HG03095 (cell line): ENCODE results near the gene NSD1.
"Not testable (repeated sequence)": the region's sequence is repeated elsewhere in the genome, so short reads cannot be mapped to it uniquely, and the experiment has no call there.

Experiments
- ATAC-seq: cut with Tn5 transposase; IDR thresholded peaks from one replicate; pipeline ENCODE4 v1.9.1; 2021; ENCODE audit warnings: moderate library complexity; ENCODE audit not compliant: unreplicated experiment

Gene NSD1

DNA sequence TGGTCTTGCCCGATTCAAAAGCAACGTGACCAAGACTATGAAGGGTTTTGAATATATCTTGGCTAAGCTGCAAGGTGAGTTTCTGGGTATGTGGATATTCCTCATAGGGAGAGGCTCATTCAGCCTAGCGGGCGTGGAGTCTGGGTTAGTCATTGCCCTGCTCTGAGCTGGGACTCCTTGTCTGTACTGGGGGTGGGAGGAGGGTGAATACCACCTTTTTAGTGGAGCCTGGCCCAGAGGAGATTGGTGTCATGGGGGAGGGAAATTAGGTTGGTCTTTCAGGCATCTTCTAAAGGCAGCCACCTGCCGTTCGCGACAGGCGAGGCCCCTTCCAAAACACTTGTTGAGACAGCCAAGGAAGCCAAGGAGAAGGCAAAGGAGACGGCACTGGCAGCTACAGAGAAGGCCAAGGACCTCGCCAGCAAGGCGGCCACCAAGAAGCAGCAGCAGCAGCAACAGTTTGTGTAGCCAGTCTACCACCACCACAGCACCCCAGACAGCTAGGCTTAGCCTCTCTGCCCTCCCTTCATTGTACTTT, 172.6 kb downstream of the NSD1 start:
- not testable (repeated sequence) for ATAC-seq

DNA sequence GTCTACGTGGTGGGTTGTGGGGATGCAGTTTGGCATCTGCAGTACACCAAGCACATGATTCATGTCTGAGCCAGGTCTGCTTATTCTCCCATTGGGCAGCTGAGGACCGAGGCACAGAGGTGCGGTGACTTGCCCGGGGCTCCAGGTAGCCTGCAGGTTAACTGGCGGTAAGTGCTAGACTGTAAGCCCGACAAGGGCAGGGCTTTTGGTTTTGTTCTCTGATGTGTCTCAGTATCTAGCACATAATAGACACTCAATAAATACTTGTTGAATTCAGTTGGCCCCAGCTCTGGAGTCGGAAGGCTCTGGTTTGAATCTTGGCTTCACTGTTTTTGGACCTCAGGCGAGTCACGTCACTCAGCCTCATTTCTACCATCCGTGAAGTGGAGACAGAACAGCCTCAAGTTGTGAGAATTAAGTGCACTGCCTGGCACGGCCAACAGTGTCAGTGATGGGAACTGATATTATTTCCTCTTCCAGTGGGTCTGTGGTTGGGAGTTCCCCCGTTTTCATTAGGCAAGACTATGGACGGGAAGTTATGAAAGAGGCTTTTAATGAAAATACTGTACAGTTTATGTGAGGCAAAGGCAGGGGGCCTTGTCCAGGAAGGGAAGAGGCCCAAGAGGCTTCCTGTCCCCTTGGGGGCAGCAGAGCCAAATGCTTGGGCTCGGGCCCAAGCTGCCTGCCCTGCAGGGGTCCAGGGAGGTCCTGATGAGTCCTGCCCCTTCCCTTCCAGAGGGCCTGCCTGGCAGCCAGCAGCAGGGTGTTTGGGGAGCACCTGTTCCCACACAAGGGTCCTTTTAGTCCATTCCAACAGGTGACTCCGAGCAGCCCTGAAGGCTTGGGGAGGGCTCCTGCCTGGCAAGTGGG, 173.3 kb downstream of the NSD1 start:
- ATAC-seq: no peak

DNA sequence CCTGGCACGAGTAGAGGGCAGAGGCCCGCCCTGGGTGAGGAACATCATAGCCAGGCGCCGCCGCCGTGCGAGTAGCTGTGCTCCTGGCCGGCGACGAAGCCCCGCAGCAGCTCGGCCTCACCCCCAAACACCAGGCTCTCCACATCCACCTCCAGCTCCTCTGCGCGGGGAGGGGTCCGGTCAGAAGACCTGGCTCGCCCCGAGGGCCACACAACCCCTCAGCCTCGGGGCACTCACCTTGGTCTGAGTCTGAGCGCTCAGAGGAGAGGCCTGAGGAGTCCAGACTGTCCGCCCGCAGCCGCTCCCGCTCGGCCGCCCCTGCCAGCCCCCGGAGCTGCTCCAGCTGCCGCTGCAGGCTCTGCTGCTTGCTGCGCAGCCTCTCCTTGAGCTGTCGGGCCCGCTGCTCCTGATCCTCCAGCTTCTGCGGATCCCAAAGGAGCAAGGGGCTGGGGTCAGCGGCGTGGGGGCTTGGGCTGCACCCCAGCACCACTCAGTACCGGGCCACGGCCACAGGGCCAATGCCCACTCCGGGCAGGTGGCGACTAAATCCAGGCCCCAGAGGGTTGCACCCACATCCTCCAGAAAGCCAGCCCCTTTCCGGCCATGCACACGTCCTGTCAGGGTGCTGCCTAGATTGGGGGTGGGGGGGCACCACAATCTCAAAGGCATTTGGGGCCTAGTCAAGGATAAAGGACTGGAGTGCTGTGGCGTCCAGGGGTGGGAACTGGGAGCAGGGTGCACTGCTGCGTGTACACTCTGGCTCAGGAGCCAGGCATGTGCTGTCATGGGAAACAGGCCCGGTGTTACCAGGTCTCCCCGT, 174.2 kb downstream of the NSD1 start:
- ATAC-seq: no peak

DNA sequence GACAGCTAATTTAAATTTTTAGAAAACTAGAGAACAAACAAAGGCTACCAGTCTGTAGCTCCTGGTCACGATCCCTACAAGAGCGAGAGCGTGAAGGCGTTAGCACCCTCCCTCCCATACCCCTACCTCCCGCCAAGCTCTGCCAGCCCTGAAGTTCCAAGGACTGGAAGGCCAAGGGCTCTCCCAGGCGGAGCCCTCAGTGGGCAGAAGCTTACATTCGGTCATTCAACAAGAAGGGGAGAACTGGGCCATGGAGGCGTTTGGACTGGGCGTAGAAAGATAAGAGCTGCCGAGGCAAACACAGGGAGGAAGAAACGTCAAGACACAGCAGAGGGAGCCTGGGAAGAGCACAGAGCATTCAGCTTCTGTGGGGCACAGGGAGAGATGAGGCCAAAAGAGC, 175.2 kb downstream of the NSD1 start:
- ATAC-seq: no peak

DNA sequence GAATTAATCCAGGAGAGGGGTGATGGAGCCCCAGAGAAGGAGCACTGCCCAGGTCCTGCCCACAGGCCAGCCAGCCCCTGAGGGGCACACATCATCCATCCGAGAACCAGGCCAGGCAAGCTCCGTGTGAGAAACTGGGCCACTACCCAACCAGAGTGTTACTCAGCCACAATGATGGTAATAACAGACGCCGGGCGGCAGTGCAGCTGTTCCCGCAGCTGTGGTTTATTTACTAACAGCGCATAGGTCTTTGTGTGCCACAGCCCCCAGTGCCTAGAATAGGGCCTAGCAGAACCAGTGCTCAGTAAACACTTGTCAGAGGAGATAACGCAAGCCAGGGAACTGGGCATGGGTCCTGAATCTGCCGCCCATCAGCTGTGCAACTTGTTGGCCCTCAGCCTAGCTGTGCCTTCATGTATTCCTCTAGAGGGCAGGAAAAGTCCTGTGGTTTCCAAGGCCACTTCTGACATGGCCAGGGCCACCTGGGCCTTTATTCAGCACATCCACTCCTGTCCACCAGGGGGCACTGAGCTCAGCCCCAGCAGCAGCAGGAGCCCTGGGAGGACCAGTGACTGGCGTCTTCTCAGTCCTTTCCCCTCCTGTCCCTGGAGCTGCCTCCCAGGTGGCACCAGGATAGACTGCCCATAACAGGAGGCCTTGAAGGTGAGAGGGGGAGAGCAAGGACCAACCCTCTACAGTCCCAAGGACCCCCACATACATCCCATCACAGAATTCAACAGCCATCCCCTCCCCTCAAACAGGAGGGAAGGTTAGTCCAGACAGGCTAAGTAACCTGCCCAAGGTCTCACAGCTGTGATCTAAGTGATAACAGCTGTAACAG, 176.0 kb downstream of the NSD1 start:
- ATAC-seq: no peak

DNA sequence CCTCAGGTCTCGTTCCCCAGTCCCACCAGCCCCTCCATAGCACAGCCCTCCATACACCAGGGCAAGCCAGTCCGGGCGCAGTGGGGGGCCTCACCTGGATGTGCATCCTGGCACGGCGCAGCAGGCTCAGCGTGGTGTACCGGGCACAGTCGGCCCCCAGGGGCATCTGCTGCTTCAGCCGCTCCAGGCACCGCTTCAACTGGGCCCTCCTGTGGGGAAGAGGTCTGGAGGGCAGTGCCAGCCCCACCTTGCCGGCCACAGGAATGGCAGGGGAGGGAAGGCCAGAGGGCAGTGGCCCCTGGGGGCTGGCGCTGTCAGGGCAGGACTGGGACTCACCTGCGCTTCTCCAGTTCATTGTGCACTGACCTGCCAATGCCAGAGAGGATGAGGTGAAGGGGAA, 176.8 kb downstream of the NSD1 start:
- no peak for ATAC-seq

DNA sequence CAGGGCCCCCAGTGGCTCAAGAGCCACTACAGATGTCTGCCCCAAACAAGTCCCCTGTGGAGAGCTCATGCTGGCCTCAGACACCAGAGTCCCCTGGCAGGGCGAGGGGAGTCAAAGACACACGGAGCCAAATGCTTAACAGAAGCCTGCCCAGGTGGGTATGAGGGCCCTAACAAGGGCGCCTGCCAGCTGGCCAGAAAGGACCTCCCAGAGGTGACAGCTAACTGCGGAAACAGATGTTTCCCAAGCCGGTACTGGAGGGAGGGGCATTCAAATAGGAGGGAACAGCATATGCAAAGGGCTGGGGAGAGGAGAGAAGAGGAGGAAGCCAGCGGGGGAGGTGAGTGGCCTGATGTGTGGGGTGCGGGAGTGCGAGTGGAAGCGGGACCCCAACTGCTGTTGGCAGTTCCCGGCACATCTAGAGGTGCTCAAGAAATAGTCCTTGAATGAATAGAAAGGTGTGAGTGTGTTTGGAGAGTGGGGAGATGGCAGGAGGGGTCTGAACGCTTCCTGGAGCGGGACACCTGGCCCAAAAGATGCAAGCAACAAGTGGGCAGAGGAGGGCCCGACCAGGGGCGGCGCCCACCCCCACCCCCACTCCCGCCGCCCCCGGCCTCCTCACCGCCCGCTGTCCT, 177.3 kb downstream of the NSD1 start:
- ATAC-seq: no peak

DNA sequence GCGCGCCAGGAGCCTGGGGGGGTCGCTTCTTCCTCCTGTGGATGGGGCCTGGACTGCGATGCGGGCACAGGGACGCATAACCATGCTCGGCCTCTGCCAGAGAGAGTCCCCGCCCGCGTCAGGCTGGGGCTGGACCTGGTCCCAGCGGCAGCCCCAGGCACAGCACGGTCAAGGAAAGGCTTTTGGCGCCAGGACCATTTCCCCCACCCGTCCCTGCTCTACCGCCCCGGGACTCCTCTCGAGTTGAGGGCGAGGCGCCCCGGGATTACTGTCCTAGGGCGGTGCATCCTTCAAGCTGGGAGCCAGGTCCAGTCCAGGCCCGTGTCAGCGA, 177.8 kb downstream of the NSD1 start:
- no peak for ATAC-seq

DNA sequence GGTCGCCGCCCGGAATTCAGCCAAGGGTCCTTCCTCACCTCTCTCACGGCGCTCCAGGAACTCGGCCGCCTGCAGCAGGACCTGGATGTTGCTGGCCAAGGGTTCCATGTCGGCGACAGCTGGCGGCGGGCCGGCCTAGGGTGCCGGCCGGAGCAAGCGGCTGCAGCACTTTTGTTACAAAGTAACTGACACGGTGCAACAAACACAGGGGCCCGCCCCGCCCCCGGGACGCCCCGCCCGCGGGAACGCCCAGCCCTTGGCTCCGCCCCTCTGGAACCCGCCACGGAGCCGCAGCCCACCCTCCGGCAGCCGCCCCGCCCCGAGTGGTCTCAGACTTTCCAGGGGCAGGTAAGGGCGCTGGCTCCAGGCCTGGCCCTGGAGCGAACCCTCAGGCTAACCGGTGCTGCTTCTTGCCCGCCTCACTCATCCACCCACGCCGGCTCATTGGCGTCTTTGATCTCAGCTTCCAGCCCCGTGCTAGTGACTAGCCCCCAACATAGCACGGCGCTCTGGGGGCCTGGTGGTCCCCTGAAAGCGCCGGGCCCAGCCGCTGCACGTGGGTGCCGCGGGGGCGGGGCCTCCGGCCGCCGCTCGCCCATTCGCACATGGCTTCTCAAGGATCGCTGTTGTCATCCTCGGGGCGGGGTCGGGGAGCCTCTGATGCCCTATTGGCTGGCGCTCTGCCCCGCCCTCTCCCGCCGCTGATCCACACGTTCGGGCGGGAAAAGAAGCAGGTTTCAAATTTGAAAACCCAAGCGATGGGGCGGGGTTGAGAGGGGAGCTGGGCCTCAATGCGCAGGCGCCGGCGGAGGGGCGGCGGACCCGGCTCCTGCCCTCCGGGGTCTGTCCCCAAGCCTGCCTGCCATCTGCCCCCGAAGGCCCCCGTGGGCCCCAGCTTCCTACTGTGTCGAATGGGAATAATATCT, 178.4 kb downstream of the NSD1 start, which contains the start of gene MXD3:
MXD3 (minus strand) TSS at position 176 of the 926 bp plus-strand sequence; CDS start at position 108, 68 bp downstream.
- ATAC-seq: peak; percentile 69

DNA sequence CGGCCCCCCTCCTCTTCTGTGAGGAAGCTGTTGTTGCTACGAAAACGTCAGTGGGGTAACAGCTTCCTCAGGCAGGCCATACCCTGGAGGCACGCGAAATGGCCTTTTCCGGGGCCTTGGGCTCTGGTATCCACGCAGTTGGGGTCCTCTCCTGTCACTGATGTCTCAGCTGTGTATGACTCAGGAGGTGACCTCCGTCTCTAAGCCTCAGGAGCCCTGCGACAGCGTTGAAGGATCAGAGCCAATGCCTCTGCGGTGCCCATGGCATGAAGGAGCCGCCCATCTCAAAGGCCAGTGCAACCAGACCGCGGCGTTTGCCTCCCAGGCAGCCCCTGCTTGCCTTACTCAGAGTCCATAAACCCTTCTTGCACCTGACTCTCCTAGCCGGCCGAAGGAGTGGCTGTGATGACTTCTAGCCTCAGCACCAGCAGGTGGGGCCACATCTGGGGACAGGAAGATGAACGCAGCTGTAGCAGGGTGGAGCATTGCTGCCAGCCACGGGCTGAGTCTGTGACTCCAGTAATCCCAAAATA, 179.1 kb downstream of the NSD1 start:
- ATAC-seq: peak; percentile 2

DNA sequence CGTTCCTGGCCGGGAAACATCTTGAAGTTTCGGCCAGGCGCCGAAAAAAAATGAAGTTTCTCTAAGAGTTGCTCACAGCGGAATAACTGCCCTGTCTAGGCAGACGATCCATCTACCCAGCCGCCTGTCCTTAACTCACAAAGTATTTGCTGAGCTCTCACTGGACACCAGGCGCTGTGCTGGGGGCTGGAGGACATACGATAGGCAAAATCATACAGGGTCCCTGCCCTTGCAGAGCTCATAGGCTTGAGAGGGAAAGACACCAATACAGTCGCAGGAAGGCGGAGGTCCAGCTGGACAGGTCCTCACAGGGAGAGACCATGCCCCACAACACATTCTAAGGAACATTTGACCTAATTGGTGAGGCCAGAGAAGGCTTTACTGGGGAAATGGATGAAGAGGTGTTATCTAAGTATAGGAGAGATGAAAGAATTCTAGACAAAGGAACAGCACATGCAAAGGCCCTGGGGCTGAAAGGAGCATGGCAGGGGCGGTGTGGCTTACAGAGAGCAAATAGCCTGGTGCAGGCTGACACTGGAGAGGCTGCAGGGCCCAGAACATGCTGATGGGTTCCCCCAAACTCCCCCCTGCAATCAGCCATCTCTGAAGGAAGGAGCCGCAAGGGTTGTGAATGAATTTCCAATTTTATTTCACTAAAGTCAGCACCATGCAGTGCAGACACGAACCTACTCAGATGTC, 180.1 kb downstream of the NSD1 start:
- no peak for ATAC-seq

DNA sequence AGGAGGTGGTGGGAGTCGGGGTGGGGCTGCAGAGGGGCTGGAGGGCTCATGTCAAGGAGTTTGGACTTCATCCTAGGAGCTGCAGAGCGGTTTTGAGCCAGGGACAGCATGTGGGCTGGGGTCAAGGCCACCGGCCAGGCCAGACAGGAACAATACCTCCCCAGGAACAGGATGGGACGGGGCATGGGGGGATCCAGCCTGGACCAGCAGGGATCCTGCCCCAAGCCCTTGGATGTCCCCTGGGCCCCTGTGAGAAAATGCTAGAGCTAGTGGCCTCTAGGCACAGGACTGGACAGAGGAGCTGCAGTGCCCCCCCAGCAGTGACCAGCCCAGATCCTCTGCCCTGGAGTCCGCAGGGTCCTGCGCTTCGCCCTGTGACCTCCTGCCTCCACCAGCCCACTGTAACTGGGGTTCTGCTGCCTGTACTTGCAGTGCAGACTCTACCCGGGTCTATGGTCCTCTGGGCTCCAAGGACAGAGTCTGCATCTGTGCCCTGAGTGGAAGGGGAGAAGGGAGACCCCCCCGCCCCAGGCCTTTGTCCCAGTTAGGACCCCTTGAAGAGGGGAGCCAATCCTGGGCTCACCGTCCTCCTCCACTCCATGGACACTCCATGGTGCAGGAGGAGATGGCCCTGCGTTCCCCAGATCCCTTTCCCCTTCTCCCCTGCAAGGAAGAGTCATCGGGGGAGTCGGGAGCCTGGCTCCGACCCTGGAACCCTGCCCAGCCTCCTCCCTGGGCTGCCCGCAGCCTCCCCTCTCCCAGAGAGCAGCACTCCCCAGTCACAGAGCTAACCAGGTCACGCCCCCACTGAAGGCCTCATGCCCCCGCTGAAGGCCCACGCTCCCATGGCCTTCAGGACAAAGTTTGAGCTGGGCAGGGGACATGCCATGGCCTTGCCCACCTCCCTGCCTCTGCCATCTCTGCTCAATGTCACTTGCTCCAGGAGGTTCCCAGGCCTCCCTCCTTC, 181.1 kb downstream of the NSD1 start:
- ATAC-seq: no peak

DNA sequence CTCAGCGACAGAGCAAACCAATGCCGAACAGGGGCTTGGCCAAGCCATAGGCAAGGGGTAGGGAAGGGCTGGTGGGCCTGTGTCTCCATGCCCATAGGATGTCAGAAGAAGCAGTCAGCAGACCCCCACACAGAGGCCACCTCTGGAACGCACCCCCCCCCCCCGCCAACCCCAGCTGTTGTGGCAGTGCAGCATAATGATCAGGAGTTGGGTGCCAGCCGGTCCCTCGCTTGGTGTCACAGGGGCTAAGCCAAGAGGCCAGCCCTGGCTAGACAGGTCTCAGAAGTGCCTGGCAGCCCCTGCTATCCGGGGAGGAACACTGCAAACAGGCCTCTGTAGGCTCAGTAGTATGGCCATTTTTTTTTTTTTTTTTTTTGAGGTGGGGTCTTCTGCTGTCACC, 181.8 kb downstream of the NSD1 start:
- no peak for ATAC-seq

DNA sequence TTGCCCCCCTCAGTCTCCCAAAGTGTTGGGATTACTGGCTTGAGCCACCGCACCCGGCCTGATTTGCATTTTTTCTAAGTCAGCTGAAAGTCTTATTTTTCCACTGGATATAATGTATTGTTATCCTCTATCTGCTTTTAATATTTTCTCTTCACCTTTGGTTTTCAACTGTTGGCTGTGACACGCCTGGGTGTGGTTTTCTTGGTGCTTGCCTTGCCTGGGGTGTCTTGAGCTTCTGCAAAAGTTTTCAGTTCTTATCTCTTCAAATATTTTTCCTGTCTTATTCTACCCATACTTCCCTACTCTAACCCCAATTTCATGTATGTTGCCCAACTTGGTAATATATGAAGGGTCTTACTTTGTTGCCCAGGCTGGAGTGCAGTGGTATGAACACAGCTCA, 182.4 kb downstream of the NSD1 start:
- no peak for ATAC-seq

DNA sequence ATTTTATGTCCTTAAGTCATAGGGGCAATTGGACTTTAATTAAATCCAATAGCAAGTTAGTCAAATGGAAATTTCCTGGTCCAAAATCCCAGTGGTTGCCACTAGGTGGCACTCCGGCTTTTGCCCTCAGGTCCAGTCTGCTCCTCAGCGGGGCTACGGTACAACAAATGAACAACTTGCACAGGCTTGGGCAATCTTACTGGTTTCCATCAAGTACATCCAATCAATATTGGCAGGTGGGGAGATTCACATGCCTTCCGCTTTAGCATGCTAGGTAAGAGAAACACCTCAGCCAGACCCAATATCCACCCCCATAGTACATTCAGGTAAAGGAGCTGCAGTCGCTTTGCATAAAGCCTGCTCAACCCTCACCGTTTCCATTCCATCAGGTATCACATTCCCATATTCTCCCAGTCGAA, 184.4 kb downstream of the NSD1 start:
- no peak for ATAC-seq

DNA sequence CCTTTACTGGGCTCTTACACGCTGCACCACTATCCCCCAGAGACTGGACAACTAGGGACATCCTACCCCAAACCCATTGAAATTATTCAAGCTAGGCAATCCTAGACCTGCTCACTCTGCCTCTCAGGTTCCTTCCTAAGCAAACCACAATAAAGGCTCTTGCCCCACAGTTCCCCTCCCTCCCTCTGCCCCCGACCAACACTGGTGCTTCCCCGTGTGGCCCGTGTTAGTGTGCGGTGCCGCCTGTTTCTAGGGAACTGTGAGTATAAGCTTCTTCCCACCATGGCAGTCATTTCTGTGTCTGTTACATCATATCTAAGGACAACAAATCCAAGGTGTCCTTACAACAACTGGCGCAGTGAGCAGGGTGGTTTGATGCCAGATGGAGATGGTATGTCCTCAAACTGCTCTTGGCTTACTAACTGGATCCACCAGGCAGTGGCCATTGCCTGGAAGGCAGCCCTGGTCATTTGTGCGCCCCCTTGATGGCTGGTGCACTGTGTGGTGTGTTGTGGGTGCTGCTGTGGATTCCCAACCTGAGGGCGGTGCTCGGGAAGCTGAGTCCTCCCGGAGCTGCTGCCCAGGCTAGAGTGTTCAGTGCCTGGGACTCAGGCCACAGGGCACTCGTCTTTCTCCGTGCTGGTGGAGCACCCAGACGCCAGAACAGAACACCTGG, 186.5 kb downstream of the NSD1 start:
- ATAC-seq: no peak

DNA sequence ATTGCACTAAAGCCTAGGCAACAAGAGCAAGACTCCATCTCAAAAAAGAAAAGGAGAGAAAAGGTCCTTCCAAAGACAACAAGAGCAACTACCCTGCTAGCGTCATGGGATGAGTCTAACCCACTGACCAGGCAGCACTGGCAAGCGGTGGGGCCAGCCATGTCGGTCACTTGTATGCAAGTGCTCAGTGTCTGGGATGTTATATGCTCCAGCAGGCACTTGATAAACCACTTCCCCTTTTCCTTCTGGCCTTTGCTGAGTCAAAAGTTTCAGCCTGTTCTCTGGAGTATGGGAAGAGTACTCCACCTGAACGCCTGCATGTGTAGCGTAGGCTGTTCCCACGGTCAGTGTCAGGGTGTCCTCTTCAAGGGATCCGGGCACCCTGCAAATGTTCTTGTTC, 187.3 kb downstream of the NSD1 start:
- no peak for ATAC-seq
